ENCODE results near the gene KANSL3.
A peak's percentile ranks its signal among the peaks of the same experiment; 100 is the strongest.
"Not testable (repeated sequence)": the region's sequence is repeated elsewhere in the genome, so short reads cannot be mapped to it uniquely, and the experiment has no call there.

Gene KANSL3

DNA sequence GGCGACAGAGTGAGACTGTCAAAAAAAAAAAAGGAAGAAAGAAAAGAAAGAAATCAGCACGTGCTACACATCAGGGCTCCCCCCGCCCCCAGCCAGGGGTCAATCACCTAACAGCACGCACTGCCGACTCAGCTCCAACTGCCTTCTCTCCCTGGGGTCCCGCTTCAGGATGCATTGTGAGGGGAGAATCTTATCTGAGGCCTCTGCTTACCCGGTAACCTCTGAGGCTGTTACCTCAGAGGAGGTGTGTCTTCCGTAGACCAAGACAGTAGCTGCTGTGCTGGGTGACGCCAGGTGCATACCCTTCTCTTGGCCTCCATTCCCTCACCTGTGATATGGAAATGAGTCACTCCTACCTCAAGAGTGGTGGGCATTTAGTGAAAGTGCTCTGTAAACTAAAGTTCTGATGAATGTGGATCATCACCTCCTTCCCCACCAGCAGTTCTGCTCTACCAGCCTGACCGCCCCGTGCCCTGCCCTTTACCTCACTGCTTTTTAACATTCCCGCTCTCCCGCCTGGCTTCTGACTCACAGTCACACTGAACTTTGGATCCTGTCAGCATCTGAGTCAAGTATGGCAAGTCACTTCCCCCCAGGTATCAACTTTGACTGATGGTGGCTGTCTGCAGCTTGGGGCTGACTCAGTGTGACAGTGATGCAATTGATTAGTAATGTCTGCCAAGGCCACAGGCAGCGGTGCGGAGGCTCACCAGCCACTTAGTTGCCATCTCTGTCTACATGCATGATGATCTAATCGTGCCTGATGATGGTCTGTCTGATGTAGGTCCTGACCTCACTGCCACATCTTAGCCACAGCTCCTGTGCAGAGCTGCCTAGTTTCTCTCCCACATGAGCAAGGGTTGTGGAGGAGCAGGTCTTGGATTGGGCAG lies 81.4 kb downstream of the KANSL3 start:
- DNase-seq, result peak; percentile 97

GRCh38 chr2:96555146-96555610 lies 82.9 kb downstream of the KANSL3 start:
- DNase-seq, result no peak

DNA sequence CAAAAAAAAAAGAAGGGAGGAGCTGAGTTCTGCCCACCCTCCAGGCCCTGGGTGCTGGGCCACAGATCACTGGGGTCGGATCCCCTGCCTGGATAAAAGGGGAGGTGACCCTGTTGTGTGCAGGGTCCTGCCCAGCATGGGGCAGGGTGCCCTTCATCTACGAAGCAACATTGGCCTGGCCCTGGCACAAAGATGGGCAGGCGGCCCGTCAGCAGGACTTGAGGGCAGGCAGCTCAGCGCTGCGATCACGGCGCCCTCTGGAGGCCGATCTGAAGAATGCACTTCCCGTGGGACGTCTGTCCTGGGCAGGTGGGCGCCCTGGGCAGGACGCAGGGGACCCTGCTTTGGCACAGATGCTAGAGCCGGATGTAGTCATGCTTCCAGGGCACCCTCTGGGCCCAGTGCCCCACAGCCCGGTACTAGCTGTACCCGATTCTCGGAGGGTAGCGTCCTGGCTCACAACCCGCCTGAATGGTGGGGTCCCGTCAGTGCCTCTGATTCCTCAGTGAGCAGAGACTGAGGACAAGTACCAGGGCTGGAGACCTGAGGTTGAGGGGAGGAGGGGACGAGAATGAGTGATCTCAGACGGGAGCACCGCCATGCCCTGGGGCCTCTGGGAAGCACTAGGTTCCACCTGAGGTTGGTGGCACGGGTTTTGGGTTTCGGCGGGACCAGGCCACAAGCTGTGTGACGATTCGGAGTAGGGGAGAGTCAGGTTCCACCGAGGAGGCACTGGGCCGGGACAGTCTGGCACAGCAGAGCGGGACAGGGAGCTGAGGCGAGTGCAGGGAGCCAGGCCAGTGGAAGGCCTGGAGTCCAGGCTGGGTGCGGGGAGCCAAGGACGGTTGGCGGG lies 83.6 kb downstream of the KANSL3 start:
- peak; percentile 75 for DNase-seq

- DNase-seq, result not testable (repeated sequence)
Measured at GRCh38 chr2:96553957-96554292, 84.2 kb downstream of the KANSL3 start.

DNA sequence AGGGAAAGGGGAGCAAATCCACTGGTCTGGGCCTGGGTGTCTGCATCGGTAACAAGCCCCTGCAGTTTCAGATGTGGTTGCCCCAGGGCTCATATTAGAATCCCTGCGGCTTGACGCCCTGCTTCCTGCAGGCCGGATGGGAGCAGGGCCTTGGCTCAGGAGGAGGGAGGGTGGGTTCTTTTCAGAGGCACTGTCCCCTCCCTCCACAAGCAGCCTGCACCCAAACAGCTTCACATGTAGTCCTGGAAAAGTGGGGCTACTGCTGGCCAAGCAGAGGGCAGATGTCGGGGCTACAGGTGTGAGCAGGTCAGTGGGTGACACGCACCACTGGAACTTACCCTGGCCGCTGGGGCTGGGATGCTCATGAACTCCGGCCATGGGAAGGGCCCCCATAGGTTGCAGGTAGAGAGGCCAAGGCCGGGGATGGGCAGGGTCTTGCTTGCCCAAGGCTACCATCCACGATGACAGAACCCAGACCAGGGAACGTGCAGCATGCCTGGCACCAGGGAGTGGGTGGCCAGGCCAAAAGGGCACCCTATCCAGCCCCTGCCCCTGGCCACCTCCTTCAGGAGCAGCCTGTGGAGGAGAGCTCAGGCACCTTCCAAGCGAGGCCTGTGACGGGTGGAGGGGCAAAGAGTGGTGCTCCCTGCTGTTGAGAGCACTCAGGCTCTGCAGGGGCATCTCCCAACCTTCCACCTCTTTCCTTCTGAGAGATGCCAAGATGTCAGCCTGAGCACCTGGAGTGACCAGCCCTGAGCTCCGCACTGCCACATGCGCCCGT lies 84.7 kb downstream of the KANSL3 start:
- DNase-seq, result no peak

DNA sequence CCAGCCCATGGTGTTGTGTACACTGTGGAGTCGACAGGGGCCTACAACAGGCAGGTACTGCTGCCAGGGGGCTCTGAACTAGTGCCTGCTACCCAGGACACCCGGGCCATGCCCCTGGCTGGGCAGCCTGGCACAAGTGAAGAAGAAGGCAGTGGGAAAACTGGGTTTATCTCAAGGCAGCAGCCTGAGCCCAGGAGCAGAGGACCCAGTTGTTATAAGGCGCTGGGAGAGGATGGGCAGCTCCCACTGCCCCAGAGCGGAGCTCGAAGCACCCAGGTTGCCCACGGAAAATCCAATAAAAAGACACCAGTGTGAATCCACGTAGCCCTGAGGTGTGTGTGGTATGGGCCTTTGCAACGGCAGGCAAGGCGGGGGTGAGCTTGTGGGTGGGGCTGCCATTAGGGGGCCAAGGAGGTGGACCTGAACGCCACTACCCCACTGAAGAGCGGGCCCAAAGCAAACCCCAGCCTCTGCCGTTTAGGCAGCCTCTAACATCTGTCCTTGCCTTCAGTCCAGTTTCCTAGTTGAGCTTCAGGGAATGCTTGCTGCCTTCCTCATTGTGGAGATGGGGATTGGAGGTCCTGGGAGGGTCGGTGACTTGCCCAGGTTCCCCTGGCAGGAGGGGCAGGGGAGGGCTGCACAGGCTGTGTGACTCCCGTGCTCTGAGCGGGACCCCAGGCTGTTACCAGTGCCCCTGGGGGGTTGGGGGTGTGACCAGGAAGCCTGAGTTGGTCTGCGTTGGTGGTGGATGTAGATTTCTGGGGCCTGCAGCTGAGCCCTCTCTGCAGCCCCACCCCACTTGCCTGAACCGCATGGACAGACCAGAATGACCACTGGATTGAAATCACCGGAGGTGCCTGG lies 85.6 kb downstream of the KANSL3 start:
- no peak for DNase-seq

GRCh38 chr2:96551605-96552314 lies 86.4 kb downstream of the KANSL3 start:
- DNase-seq, result no peak

- DNase-seq, result no peak
Measured at GRCh38 chr2:96550787-96551604, 87.1 kb downstream of the KANSL3 start.

GRCh38 chr2:96549967-96550786 lies 87.9 kb downstream of the KANSL3 start:
- DNase-seq, result peak; percentile 80

GRCh38 chr2:96549466-96549785 lies 88.7 kb downstream of the KANSL3 start:
- no peak for DNase-seq

DNA sequence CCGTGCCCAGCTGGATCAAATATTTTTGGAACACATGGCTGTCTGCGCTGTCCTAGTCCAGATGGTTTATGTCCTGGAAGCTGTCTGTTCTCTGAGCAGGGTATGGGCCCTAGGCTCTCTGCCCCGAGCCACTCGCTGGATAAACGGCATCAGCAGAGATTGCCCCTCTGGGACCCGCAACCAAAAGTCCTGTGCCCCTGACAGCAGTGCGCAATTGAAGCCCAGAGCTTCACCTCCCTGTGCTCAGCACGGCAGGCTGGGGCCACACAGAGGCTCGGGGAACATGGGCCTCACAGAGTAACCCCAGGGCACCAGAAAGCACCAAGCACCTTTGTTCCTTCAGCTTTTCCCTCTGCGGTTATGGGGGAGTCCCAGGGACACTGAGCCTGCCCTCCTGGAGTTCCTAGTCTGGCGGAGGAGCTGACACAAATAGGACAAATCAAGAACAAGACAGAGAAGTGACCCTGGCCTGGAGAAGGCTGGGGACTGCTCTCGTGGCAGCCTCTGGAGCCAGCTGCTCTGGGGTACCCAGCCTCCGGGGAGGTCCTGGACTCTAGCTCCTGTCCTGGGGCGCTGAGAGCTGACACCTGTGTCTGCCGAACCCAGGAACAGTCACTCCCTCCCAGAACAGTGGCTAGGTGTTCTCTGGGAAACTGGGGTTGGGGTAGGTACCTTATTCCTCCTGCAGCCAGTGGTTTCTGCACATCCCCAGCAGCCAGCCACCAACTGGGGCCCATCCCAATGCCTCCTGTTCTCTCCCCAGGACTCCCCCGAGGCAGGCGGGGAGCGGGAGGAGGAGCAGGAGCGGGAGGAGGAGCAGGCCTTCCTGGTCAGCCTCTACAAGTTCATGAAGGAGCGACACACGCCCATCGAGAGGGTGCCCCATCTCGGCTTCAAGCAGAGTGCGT lies 89.3 kb downstream of the KANSL3 start:
- DNase-seq, result peak; percentile 46

DNA sequence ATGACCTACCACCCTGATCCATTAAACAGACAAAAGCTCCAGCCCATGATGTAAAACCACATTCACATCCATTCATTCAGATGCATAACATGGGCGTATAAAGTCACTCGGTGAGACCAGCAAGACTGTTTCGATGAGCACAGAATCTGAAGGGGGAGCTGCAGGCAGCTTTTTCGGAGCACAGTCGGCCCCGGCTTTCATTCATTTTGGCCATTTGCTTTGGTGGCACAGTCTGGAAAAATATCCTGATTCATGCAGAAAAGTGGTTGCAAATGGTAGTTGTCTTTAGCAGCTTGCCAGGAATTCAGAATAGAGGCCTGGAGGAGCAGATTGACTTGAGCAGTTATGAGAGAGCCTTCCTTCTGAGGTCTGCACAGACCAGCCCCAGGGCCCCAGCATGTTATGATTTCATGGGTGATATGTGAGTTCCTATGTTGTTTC lies 90.4 kb downstream of the KANSL3 start:
- DNase-seq, result no peak

- DNase-seq, result no peak
Measured at GRCh38 chr2:96547203-96547641, 90.9 kb downstream of the KANSL3 start.

- no peak for DNase-seq
Measured at GRCh38 chr2:96546797-96547196, 91.3 kb downstream of the KANSL3 start.

DNA sequence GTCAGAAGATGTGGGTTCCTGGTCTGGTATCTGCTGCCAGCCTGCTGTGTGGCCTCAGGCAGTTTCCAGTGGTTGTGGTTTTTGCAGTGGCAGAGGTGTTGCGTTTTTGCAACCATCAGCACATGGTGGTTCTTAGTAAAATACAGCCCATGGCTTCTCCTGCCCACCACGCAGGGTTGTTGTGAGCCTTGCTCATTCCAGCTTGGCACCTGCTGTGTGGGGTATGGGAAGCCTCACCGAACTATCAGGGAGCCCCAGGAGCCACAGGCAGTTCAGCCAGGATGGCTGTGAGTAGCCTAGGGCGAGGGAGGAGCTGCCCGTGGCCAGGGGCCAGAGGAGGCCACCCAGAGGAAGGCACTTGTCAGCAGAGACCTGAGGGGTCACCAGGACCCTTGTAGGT lies 91.8 kb downstream of the KANSL3 start:
- no peak for DNase-seq
